HUDEP-2 (cell line): ENCODE measurements around the gene CTTNBP2NL.
"Not testable (repeated sequence)": the region's sequence is repeated elsewhere in the genome, so short reads cannot be mapped to it uniquely, and the experiment has no call there.

Experiments used
- DNase-seq, 76 experiments: peaks; one replicate each; lab custom pipeline; 2025; ENCODE audit not compliant: unreplicated experiment in 76 of 76; lab: John Stamatoyannopoulos, UW

Gene CTTNBP2NL

DNA sequence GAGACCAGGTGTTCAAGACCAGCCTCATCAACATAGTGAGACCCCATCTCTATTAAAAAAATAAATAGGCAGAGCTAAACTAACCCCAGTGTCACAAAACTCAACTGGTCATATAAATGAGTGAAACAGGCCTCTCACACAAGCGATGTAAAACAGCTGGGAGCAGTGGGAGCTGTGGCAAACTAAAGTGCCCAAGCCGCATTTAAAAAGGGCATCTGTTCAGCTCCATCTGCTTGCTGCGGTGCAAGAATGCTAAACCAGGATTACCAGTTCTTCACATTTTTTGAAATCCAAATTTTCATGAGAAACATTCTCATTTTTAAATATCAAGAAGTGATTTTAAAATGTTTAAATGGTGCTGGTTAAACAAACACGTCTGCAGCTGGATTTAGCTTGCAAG lies 62.7 kb downstream of the CTTNBP2NL start:
- no peak for DNase-seq

DNA sequence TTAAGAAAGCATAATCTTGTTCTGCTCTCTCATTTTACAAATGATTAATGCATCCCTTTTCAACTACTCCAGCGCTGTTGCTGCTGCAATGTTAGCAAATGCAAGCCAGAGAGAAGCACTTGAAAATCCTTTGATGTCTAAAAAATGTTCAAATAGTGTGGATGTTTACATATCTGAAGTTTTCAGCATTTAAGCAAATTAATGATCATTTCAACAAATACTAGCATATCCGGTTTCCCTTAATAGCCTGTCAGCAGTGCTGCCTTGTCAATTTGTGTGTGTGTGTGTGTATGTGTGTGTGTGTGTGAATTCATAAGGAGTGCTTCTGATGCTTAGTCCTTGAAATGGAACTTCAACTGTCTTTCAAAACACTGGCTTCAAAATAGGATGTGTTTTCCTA lies 64.6 kb downstream of the CTTNBP2NL start:
- no peak for DNase-seq

DNA sequence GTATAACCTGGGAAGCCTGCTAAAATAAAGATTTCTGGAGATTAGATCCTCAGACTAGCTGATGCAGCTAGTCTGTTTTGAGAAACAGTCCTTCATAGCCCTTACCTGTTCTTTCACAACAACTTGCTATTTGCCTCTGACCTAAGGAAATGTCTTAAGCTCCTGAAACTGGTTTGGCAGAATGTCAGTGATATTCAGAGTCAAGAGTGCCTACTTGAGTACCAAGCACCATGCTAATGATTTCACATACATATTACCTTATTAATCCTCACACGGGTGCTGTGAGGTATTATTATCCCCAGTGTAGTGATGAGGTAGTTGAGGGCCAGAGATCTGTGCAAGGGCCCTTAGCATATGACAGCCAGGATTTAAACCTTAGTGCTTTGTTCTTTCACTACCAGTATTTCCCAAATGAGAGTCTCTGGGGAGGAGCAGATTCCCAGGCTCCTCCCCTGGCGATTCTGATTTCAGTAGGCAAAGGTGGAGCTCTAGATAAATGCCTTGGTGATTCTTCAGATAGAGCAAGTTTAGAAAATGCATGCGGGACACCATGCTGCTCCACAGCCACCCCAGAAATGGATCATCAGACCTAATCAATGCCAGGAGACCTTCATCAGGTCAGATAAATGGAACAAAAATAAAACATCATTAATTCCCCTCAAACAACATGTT lies 65.3 kb downstream of the CTTNBP2NL start:
- DNase-seq: no peak

DNA sequence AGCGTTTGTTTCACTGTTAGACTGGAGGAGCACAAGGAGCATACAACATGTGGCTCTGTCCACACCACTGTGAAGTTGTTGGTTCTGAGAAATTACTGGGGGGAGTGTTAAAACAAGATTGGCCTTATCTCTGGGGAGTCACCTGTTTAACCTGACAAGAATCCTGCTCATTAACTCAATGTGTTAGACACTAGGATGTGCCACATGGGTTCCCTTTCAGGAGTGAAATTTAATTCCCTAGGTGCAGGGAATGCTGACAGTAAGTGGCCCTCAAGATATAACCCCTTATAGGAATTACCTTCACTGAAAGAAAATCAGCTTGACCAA lies 66.9 kb downstream of the CTTNBP2NL start:
- peak in 1 of 76 experiments; percentile 2 for DNase-seq

DNA sequence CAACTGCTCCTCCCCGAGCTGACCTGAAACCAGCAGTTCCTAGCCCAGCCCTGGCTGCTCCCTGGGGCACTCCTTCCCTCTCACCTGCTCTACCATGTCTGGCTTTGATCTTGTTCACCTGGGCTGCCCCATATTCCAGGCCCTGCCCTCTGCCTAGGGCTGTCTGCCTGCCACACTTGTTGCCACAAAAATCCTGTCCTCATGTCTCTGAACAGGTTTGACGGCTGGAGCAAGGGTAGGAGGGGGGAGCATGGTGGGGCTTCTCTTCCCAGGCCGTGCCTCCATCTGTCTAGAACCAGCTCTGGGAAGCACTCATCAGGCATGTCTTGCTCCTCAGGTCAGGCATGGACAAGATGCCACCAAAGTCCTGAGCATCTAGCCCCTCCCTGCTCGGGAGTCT lies 68.5 kb downstream of the CTTNBP2NL start:
- no peak for DNase-seq

DNA sequence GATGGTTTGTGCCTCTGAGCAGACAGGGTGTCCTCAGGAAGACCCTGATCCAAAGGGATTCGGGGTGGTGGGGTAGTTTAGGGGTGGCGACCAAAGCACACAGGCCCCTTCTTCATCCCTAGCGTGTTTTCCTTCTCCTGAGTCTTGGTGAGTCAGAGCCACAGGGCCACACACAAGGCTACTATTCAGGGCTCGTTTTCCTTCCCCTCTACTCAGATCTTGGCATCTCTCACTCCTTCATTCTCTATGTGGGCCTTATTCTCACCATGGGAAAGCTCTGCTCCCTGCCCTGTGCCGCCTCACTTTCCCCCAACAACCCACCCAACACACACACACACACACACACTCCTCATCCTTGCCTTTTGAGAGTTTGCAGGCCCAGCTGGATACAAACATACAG lies 69.1 kb downstream of the CTTNBP2NL start:
- DNase-seq: no peak

DNA sequence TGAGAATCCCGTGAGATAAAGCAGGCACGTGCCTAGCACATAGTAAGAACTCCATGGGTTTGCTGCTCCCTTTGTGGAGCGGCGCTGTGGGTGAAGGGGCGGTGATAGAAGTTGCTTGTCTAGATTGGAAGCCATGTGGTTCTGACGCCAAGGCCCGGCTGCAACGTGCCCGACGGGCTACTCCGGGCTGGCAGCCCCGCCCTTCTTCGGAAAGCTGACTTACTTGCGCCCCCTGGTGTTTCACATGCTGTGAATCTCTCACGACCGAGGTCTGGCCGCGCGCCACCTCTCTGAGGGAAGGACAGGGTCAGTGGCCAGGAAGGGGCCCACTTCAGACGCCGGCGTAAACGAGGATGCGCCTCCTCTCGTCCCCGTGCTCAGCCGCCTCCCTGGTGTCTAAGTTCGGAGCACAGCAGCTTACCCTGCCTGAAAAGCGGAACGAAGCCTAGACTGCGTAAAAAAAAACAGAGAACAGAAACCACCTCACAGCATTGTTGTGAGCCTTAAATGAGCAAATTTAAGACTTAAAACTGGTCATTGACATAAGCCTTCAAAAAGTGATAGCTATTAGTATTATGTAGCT lies 70.2 kb downstream of the CTTNBP2NL start:
- peak in 75 of 76 experiments; percentile 9 to 93 (median 78) for DNase-seq

DNA sequence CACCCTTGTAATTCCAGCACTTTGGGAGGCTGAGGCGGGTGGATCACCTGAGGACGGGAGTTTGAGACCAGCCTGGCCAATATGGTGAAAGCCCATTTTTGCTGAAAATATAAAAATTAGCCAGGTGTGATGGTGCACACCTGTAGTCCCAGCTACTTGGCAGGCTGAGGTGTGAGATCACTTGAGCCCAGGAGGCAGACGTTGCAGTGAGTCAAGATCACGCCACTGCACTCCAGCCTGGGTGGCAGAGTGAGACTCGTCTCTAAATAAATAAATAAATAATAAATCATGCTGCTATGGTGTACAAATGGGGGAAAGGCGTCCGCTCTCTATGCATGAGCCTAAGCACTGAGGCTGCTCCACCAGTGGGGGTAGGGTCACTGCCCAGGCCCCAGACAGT lies 74.3 kb downstream of the CTTNBP2NL start:
- DNase-seq: not testable (repeated sequence)

DNA sequence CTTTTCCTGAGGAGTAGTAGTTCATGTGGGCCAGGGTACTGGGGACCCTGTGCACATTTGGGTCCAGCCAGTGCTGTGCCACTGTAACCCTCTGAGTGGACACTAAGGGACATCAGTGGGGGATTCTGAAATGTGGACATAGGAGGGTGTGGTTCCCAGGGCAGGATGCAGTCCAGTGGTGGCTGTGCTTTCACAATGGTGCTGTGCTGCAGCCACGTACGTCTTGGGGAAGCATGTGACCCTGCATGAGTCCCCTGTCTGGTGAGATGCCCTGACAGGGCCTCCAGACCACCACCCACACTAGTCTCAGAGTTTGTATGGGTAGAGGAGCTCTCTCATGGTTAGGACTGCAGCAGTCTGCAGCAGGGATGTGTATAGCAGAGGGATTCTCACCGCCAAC lies 75.0 kb downstream of the CTTNBP2NL start:
- DNase-seq: no peak

DNA sequence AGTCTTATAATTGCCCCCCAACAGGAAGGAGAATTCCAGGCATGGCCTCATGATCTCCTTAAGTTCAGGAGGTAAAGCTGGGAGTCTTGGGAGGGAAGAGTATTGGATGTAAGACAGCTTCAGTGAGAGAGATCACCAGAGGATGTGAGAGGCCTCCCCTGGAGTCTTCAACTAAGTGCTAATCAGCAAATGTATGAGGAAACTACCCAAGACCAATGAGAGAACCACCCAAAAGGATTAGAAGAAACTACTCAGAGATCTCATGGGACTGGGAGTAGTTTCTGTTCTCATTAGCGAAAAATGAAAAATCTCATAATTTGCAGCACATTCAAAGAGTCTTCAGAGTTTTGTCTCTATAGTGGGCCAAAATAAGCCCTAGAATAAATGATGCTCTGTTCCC lies 76.1 kb downstream of the CTTNBP2NL start:
- DNase-seq: no peak

DNA sequence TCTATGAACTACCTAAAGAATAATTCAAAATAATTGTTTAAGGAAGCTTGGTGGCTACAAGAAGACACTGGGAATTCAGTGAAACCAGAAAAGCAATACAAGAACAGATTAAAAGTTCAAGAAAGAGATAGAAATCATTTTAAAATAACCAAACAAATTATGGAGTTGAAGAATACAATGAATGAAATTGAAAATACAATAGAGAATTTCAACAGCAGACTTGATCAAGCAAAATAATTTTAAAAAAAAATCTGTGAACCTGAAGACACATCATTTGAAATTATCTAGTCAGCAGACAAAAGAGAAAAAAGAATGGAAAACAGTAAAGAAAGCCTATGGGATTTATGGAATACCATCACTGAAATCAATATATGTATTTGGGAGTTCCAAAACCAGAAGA lies 81.5 kb downstream of the CTTNBP2NL start:
- DNase-seq: no peak

DNA sequence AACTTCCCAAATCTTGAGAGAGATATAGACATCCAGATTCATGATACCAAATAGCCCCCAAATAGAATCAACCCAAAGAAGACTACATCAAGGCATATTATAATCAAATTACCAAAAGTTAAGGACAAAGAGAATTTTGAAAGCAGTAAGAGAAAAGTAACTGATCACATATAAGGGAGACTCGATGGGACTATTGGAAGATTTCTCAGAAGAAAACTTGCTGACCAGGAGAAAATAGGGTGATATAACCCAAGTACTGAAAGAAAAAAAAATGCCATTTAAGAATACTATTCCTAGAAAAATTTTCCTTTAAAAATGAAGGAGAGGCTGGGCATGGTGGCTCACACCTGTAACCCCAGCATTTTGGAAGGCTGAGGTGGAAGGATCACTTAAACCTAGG lies 82.3 kb downstream of the CTTNBP2NL start:
- no peak for DNase-seq

DNA sequence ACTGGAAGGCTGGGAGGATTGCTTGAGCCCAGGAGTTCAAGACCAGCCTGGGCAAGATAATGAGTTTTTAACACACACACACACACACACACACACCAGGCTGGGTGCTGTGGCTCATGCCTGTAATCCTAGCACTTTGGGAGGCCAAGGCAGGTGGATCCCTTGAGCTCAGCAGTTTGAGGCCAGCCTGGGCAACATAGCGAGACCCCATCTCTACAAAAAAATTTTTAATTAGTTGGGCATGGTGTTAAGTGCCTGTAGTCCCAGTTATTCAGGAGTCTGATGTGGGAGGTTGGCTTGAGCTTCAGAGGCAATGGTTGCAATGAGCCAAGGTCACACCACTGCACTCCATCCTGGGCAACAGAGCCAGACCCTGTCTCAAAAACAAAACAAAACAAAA lies 90.0 kb downstream of the CTTNBP2NL start:
- DNase-seq: not testable (repeated sequence)

DNA sequence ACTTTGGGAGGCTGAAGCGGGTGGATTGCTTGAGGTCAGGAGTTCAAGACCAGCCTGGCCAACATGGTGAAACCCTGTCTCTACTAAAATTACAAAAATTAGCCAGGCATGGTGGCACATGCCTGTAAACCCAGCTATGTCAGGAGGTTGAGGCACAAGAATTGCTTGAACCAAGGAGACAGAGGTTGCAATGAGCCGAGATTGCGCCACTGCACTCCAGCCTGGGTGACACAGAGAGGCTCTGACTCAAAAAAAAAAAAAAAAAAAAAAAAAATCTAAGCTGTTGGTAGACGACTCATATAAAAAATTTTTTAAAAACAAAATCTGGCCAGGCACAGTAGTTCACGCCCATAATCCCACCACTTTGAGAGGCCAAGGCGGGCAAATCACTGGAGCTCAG lies 91.7 kb downstream of the CTTNBP2NL start:
- DNase-seq: not testable (repeated sequence)

DNA sequence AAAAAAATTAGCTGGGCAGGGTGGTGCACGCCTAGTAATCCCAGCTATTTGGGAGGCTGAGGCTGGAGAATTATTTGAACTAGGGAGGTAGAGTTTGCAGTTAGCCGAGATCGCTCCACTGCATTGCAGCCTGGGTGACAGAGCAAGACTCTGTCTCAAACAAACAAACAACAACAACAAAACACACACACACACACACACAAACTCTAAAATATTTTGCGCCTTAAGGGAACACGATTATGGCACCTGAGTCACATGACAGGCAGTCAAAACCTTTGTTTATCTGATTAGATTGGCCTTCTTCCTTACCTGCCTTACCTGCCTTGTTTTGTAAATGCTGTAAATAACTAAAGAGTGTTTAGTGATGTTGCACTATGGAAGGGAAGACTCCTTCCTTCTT lies 92.1 kb downstream of the CTTNBP2NL start:
- no peak for DNase-seq

DNA sequence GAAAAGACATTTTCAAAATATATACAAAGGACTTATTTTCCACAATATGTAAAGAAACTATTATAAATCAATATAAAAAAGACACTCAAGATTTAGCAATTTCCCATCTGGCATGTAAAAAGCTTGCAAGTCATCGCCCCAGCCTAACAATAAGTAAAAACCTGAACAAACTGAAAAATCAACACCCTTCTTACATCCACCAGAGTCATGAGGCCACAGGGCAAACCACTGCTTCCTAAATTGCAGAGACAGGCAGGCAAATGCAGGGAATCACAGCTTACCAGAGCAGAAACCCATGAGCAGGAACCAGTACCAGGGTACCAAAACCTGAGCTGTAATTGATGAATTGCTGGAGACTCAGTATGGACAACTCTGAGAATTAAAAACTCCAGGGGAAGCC lies 96.1 kb downstream of the CTTNBP2NL start:
- DNase-seq: no peak

DNA sequence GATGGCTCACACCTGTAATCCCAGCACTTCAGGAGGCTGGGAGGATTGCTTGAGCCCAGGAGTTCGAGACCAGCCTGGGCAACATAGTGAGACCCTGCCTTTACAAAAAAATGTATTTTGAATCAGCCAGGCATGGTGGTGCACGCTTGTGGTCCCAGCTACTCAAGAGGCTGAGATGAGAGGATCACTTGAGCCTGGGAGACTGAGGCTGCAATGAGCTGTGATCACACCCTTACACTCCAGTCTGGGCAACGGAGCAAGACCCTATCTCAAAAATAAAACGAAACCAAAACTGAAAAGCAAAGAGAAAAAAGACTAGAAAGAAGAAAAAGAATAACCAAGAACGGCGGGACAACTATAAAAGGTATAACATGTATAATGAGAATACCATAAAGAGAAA lies 97.3 kb downstream of the CTTNBP2NL start:
- no peak for DNase-seq

DNA sequence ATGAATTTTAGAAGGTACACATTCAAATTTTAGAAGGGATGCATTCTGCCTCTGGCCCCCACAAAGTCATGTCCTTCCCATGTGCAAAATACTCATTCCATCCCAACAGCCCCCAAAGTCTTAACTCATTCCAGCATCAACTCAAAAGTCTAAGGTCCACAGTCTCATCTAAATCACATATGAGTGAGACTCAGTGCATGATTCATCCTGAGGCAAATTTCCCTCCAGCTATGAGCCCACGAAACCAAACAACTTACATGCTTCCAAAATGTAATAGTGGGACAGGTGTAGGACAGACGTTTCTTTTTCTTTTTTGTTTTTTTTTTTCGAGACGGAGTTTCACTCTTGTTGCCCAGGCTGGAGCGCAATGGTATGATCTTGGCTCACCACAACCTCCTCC lies 100.3 kb downstream of the CTTNBP2NL start:
- no peak for DNase-seq

DNA sequence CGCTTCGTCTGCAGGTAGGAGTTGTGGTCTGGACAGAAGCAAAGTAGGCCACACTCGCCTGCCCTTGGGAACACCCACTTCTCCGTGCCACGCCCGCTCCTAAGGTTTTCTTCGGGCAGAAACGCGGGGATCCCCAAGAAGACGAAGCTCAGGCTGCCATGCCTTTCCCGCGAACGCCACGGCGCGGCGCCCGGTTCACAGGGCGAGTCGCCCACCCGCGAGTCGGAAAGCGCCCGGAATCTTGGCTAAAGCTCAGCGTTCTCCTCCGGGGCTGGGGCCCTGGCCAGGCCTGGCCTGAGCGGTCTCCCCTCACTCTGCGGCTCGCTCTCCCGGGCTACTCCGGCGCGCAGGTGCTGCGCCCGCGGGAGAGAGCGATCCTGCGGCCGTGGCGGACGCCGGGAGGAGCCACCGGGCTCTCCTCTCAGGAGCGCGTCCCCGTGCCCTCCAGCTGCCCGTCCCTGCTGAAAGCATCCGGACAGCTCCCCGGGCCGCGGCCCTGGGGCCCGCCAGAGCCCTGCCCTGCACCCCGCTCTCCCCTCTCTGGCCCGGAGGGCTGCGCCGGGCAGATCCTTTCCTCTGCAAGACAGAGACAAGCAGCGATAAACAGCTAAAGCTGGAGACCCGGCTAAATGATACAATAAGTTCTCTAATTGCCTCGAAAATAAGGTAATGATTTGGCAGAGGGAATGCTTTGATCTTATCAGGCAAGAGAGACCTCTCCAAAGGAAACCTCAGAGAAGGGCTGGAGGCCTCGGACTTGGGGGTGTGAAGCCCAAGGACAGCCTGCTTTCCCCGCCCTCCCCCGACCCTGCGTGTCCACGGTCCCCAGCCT lies 106.0 kb downstream of the CTTNBP2NL start:
- peak in 32 of 76 experiments; percentile 1 to 49 (median 14) for DNase-seq

DNA sequence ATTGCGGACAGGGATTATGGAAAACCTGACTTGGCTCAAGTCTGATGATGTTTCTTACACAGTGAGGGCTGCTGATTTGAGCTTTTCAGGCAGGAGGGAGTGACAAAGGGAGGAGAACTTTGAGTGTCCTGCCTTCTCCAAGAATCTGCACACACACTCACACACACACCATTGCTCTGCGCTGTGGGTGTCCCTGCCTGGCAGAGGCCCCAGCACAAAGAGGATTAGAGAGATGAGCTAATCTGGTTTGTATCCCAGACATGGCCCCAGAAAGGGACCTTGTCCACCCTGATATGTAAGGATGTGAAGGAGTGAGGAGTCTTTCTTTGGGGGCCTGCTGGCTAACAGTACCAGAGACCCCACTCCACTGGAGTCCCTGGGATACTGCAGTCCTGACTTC lies 106.8 kb downstream of the CTTNBP2NL start:
- no peak for DNase-seq

DNA sequence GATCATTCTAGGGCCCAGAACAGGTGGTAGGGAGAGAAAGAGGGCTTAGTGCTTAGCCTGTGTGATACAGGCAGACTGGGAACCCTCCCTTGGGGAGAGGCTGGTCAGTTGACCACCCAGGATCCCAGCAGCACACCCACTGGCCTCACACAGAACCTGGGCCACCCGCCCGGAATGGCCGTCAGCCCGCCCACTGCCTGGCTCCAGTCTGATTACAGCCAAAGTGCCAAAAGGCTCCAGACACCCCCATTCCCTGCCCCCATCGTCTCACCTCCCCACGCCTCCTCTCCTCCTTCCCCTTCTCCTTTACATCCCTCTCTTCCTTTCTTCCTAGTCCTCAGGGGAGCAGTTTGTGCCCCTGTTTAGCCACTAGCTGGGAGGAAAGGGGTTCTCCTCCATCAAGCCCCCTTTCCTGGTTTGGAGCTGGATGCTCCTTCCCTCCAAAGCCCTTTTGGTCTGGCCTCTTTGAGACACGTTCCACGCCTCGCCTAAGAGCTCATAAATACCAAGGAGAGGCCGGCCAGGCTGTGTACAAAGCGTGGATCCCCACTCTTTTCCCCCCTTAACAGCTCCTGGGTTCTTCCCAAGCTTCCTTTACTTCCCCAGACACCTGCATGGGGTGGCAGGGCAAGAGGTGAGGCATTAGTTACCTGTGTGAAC lies 108.1 kb downstream of the CTTNBP2NL start:
- no peak for DNase-seq
